ENCODE results near the gene STUM.

STUM gene

GRCh38 chr1:226619031-226619430 is 70.5 kb downstream of the STUM start:
- in situ Hi-C loops (cut with MboI; ENCODE audit: low sequenced_read_pairs) = no loop called here

GRCh38 chr1:226622012-226622411 is 73.4 kb downstream of the STUM start:
- in situ Hi-C loops (cut with MboI; ENCODE audit: low sequenced_read_pairs) = no loop called here

GRCh38 chr1:226624526-226624925 is 76.0 kb downstream of the STUM start:
- in situ Hi-C loops (cut with MboI; ENCODE audit: low sequenced_read_pairs) = no loop called here

GRCh38 chr1:226625326-226625725 is 76.8 kb downstream of the STUM start:
- in situ Hi-C loops (cut with MboI; ENCODE audit: low sequenced_read_pairs) = no loop called here

GRCh38 chr1:226625832-226626576 is 77.4 kb downstream of the STUM start:
- in situ Hi-C loops (cut with MboI; ENCODE audit: low sequenced_read_pairs) = no loop called here

- in situ Hi-C loops (cut with MboI; ENCODE audit: low sequenced_read_pairs) = no loop called here
These were observed 78.0 kb downstream of the STUM start for GRCh38 chr1:226626577-226626956.

GRCh38 chr1:226627050-226627755 is 78.6 kb downstream of the STUM start:
- in situ Hi-C loops (cut with MboI; ENCODE audit: low sequenced_read_pairs) = no loop called here

- in situ Hi-C loops (cut with MboI; ENCODE audit: low sequenced_read_pairs) = no loop called here
These were observed 79.5 kb downstream of the STUM start for GRCh38 chr1:226627924-226628611.

GRCh38 chr1:226628612-226629155 is 80.1 kb downstream of the STUM start:
- in situ Hi-C loops (cut with MboI; ENCODE audit: low sequenced_read_pairs) = no loop called here

- in situ Hi-C loops (cut with MboI; ENCODE audit: low sequenced_read_pairs) = no loop called here
These were observed 80.8 kb downstream of the STUM start for GRCh38 chr1:226629210-226629895.

GRCh38 chr1:226629896-226630550 is 81.5 kb downstream of the STUM start:
- in situ Hi-C loops (cut with MboI; ENCODE audit: low sequenced_read_pairs) = loop anchor here (10.0 kb wide), 1 partner anchor 195 kb away; no protein-coding TSS in a partner anchor

GRCh38 chr1:226630592-226630991 is 82.0 kb downstream of the STUM start:
- in situ Hi-C loops (cut with MboI; ENCODE audit: low sequenced_read_pairs) = loop anchor here (10.0 kb wide), 1 partner anchor 194 kb away; no protein-coding TSS in a partner anchor

- in situ Hi-C loops (cut with MboI; ENCODE audit: low sequenced_read_pairs) = loop anchor here (10.0 kb wide), 1 partner anchor 193 kb away; no protein-coding TSS in a partner anchor
These were observed 82.9 kb downstream of the STUM start for GRCh38 chr1:226631229-226632000.

- in situ Hi-C loops (cut with MboI; ENCODE audit: low sequenced_read_pairs) = loop anchor here (10.0 kb wide), 1 partner anchor 192 kb away; no protein-coding TSS in a partner anchor
These were observed 83.8 kb downstream of the STUM start for GRCh38 chr1:226632169-226632879.

- in situ Hi-C loops (cut with MboI; ENCODE audit: low sequenced_read_pairs) = loop anchor here (10.0 kb wide), 1 partner anchor 192 kb away; no protein-coding TSS in a partner anchor
These were observed 84.4 kb downstream of the STUM start for GRCh38 chr1:226632922-226633351.

- in situ Hi-C loops (cut with MboI; ENCODE audit: low sequenced_read_pairs) = loop anchor here (10.0 kb wide), 1 partner anchor 191 kb away; no protein-coding TSS in a partner anchor
These were observed 85.1 kb downstream of the STUM start for GRCh38 chr1:226633541-226634165.

GRCh38 chr1:226634166-226634588 is 85.6 kb downstream of the STUM start:
- in situ Hi-C loops (cut with MboI; ENCODE audit: low sequenced_read_pairs) = loop anchor here (10.0 kb wide), 1 partner anchor 191 kb away; no protein-coding TSS in a partner anchor

Data from HL-60/S4 treated with retinoic acid at 250 ng/mL for 4 days and 3 days (cell line).